ENCODE results near the gene GUK1.

GRCh38 chr1:228142701-228143136, 2.6 kb downstream of the GUK1 start:
- TF ChIP-seq, protein P1, sequence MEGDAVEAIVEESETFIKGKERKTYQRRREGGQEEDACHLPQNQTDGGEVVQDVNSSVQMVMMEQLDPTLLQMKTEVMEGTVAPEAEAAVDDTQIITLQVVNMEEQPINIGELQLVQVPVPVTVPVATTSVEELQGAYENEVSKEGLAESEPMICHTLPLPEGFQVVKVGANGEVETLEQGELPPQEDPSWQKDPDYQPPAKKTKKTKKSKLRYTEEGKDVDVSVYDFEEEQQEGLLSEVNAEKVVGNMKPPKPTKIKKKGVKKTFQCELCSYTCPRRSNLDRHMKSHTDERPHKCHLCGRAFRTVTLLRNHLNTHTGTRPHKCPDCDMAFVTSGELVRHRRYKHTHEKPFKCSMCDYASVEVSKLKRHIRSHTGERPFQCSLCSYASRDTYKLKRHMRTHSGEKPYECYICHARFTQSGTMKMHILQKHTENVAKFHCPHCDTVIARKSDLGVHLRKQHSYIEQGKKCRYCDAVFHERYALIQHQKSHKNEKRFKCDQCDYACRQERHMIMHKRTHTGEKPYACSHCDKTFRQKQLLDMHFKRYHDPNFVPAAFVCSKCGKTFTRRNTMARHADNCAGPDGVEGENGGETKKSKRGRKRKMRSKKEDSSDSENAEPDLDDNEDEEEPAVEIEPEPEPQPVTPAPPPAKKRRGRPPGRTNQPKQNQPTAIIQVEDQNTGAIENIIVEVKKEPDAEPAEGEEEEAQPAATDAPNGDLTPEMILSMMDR (conservative IDR thresholded peaks at IDR 0.05; ENCODE audit: low read depth, low read length) = no peak
- no peak for TF ChIP-seq EZH2phosphoT487 (IDR thresholded peaks at IDR 0.05; ENCODE audit: borderline replicate concordance, low read length)

Measured in PC-3 (cell line).